ENCODE results near the gene TTLL12. TPM values are rescaled to one million over a fixed set of nuclear protein-coding genes. Genes with fewer than 3 reads are reported as not detected.

The TTLL12 gene
- total RNA-seq, 2 donors from 2014 or later = 21.0 to 25.1 TPM

GRCh38 chr22:43187171-43188099, 501 bp upstream of the TTLL12 start:
- Histone ChIP-seq H3K4me1 (peaks cover 13% of the 10 kb centered on the region), H3K27me3 (no peaks in the 10 kb centered on the region), H3K9me3 (no peaks in the 10 kb centered on the region), H3K27ac (peak overlapping the region; percentile 71 to 95 (median 84)), H3K4me3 (peak overlapping the region in 1 of 2 donors; percentile 34), H3K36me3 (replicated peaks in 1 of 2; ENCODE audit: insufficient read depth in 1 of 2, low read depth in 2 of 2) (no peaks in the 10 kb centered on the region)
- intact Hi-C loops (cut with DNase I) = no loop called here
- ATAC-seq (peak; percentile 90), DNase-seq (peak; percentile 97)
- 6 to 17% methylated on average over 10 to 44 of the region's 86 CpGs for WGBS, 2 donors
- TF ChIP-seq POLR2A (IDR thresholded peaks at IDR 0.05) (peak in 2 of 3 donors; percentile 71 to 81), CTCF (IDR thresholded peaks at IDR 0.05) (peak; percentile 47 to 97 (median 79))

- no peaks in the 10 kb centered on the region for H3K36me3 ChIP-seq (replicated peaks in 1 of 2; ENCODE audit: insufficient read depth in 1 of 2, low read depth in 2 of 2)
- peak; percentile 28 for ATAC-seq
- no peaks in the 10 kb centered on the region for H3K9me3 ChIP-seq
- peak overlapping the region in 3 of 4 donors; percentile 79 to 87 (median 81) for H3K27ac ChIP-seq
- 7 to 19% methylated on average over 7 to 12 of the region's 12 CpGs for WGBS, 2 donors
- intact Hi-C loops (cut with DNase I) = no loop called here
- peaks cover 13% of the 10 kb centered on the region for H3K4me1 ChIP-seq
- TF ChIP-seq CTCF (IDR thresholded peaks at IDR 0.05) (no peak), POLR2A (IDR thresholded peaks at IDR 0.05) (peak in 1 of 3 donors; percentile 10)
- peak; percentile 78 to 87 (median 82) for DNase-seq
- no peaks in the 10 kb centered on the region for H3K27me3 ChIP-seq
- H3K4me3 ChIP-seq = peak overlapping the region in 1 of 2 donors; percentile 40
Observed at GRCh38 chr22:43185860-43186261, 1.1 kb downstream of the TTLL12 start.

- H3K27ac ChIP-seq = no peak overlapping the region
- H3K36me3 ChIP-seq (replicated peaks in 1 of 2; ENCODE audit: insufficient read depth in 1 of 2, low read depth in 2 of 2) = peaks cover 0 to 9% of the 10 kb centered on the region in 2 donors
- ATAC-seq (no peak), DNase-seq (no peak)
- WGBS, 2 donors = 59 to 80% methylated on average over 7 to 12 of the region's 12 CpGs
- H3K27me3 ChIP-seq = no peaks in the 10 kb centered on the region
- peaks cover 13% of the 10 kb centered on the region for H3K4me1 ChIP-seq
- TF ChIP-seq POLR2A (IDR thresholded peaks at IDR 0.05) = no peak
- TF ChIP-seq CTCF (IDR thresholded peaks at IDR 0.05) = no peak
- no peak overlapping the region for H3K4me3 ChIP-seq
- no peaks in the 10 kb centered on the region for H3K9me3 ChIP-seq
- intact Hi-C loops (cut with DNase I) = no loop called here
Observed at GRCh38 chr22:43183496-43184277, 3.2 kb downstream of the TTLL12 start.

- 90 to 92% methylated on average over 7 to 17 of the region's 17 CpGs for WGBS, 2 donors
- DNase-seq (no peak), ATAC-seq (no peak)
- TF ChIP-seq POLR2A (IDR thresholded peaks at IDR 0.05) = no peak
- TF ChIP-seq CTCF (IDR thresholded peaks at IDR 0.05) = no peak
- no peak overlapping the region for H3K27ac ChIP-seq
- intact Hi-C loops (cut with DNase I) = no loop called here
- H3K4me3 ChIP-seq = no peak overlapping the region
- H3K9me3 ChIP-seq = no peaks in the 10 kb centered on the region
- H3K36me3 ChIP-seq (replicated peaks in 1 of 2; ENCODE audit: insufficient read depth in 1 of 2, low read depth in 2 of 2) = peaks cover 0 to 11% of the 10 kb centered on the region in 2 donors
- no peaks in the 10 kb centered on the region for H3K27me3 ChIP-seq
- H3K4me1 ChIP-seq = peaks cover 13% of the 10 kb centered on the region
Observed at GRCh38 chr22:43182726-43183125, 4.2 kb downstream of the TTLL12 start.
